HG02981 (cell line): ENCODE results near the gene CDH10.

Source experiments
- ATAC-seq: cut with Tn5 transposase; IDR thresholded peaks from one replicate; pipeline ENCODE4 v1.9.1; 2021; ENCODE audit warnings: mild to moderate bottlenecking, moderate library complexity; ENCODE audit not compliant: unreplicated experiment

CDH10 gene

GRCh38 chr5:24491490-24491889 lies 153.3 kb downstream of the CDH10 start:
- ATAC-seq: no peak

- no peak for ATAC-seq
Observed at GRCh38 chr5:24487368-24488229, 157.2 kb downstream of the CDH10 start.

- ATAC-seq: no peak
Observed at GRCh38 chr5:24480952-24481351, 163.8 kb downstream of the CDH10 start.

GRCh38 chr5:24477958-24478357 lies 166.8 kb downstream of the CDH10 start:
- no peak for ATAC-seq

- no peak for ATAC-seq
Observed at GRCh38 chr5:24475101-24475500, 169.7 kb downstream of the CDH10 start.

- ATAC-seq: no peak
Observed at GRCh38 chr5:24474685-24475084, 170.1 kb downstream of the CDH10 start.

GRCh38 chr5:24472518-24472917 lies 172.3 kb downstream of the CDH10 start:
- no peak for ATAC-seq

GRCh38 chr5:24444414-24444813 lies 200.4 kb downstream of the CDH10 start:
- no peak for ATAC-seq

GRCh38 chr5:24439465-24439864 lies 205.3 kb downstream of the CDH10 start:
- no peak for ATAC-seq
